Bronchial epithelial cell (primary cell): ENCODE measurements around the gene UGT1A9. TPM values are rescaled to one million over a fixed set of nuclear protein-coding genes. Genes with fewer than 3 reads are reported as not detected.

Experiments used
- DNase-seq: peaks from one replicate; pipeline ENCODE4 v3.0.0-alpha.2; 2010; ENCODE audit warnings: low read depth
- FAIRE-seq: peaks from 2 replicates; lab custom pipeline; 2011; peaks lifted over from hg19 to GRCh38; lab: Jason Lieb, UNC
- H3K27me3 ChIP-seq: 2 replicates; pipeline ENCODE4 v1.5.1; 2011; ENCODE audit warnings: low read length; ENCODE audit not compliant: control insufficient read depth, insufficient read depth
- H3K36me3 ChIP-seq: 2 replicates; pipeline ENCODE4 v1.5.1; 2011; ENCODE audit warnings: low read length; ENCODE audit not compliant: control insufficient read depth, insufficient read depth
- H3K4me3 ChIP-seq: 2 replicates; pipeline ENCODE4 v1.5.1; 2011; ENCODE audit warnings: mild to moderate bottlenecking, low read depth, low read length, control low read depth
- total RNA-seq: library from RNA; depleted of rRNA; stranded (reverse); fragments of >200 nt; gene quantifications from 2 replicates; pipeline ENCODE4 v1.2.1, GENCODE V29; 2014
- TF ChIP-seq, protein P1 (sequence below): IDR thresholded peaks from 2 replicates; pipeline ENCODE4 v1.5.1; 2011; ENCODE audit warnings: mild to moderate bottlenecking, moderate library complexity, low read length, control low read depth, inconsistent platforms; ENCODE audit not compliant: insufficient read depth, severe bottlenecking

The UGT1A9 gene
- total RNA-seq, 1 donor from 2014 or later: 0.26 TPM

DNA sequence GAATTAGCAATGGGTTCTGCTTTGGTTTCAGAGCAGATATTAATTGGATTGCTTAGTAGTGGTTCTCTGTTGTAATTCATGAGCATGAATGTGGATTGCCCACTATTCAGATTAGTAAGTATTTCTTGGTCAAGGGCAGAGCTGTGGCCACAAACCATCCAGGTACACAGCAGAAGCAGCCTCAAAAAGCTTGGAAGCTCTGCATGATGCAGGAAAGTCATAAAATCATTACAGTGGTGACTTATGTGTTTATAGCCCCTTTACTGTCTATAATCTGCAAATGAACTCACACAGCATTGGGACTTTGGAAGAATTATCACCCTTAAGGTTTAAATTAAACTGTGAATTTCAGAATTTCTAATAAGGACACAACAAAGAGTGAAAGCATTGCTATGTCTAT, 86.4 kb downstream of the UGT1A9 start:
- H3K4me3 ChIP-seq: no peak overlapping the region
- peaks cover 5% of the 10 kb centered on the region for H3K36me3 ChIP-seq
- FAIRE-seq: no peak
- TF ChIP-seq, protein P1, sequence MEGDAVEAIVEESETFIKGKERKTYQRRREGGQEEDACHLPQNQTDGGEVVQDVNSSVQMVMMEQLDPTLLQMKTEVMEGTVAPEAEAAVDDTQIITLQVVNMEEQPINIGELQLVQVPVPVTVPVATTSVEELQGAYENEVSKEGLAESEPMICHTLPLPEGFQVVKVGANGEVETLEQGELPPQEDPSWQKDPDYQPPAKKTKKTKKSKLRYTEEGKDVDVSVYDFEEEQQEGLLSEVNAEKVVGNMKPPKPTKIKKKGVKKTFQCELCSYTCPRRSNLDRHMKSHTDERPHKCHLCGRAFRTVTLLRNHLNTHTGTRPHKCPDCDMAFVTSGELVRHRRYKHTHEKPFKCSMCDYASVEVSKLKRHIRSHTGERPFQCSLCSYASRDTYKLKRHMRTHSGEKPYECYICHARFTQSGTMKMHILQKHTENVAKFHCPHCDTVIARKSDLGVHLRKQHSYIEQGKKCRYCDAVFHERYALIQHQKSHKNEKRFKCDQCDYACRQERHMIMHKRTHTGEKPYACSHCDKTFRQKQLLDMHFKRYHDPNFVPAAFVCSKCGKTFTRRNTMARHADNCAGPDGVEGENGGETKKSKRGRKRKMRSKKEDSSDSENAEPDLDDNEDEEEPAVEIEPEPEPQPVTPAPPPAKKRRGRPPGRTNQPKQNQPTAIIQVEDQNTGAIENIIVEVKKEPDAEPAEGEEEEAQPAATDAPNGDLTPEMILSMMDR: no peak
- DNase-seq: no peak
- H3K27me3 ChIP-seq: no peaks in the 10 kb centered on the region

DNA sequence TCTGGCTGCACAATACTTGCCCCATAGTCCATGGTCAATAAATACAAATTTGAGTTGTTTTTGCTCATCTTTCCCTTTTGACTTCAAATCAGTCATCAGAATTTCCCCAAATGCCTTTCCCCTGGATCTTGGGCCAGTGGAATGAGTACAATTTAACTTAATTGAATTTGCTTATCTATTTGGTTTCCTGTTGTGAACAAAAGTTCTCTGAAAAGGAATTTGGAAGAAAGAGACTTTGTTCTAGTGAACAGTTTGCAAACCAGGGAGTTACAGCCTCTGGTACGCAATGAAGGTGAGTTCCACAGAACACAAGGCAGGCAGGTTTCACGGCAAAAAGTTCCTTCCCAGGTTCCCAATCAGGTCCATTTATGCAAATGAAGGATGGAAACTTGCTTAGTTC, 87.2 kb downstream of the UGT1A9 start:
- TF ChIP-seq, protein P1: no peak
- no peaks in the 10 kb centered on the region for H3K27me3 ChIP-seq
- peaks cover 5% of the 10 kb centered on the region for H3K36me3 ChIP-seq
- FAIRE-seq (no peak), DNase-seq (no peak)
- no peak overlapping the region for H3K4me3 ChIP-seq

DNA sequence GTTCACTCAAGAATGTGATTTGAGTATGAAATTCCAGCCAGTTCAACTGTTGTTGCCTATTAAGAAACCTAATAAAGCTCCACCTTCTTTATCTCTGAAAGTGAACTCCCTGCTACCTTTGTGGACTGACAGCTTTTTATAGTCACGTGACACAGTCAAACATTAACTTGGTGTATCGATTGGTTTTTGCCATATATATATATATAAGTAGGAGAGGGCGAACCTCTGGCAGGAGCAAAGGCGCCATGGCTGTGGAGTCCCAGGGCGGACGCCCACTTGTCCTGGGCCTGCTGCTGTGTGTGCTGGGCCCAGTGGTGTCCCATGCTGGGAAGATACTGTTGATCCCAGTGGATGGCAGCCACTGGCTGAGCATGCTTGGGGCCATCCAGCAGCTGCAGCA, 88.3 kb downstream of the UGT1A9 start, which contains the start of gene UGT1A1:
TSS of gene UGT1A1 (plus strand) at position 228 of the 400 bp plus-strand sequence. CDS start at position 246, 18 bp downstream.
- no peak for DNase-seq
- H3K27me3 ChIP-seq: no peaks in the 10 kb centered on the region
- peaks cover 6% of the 10 kb centered on the region for H3K36me3 ChIP-seq
- TF ChIP-seq, protein P1: no peak
- FAIRE-seq: no peak
- no peak within 1 kb of the TSS for H3K4me3 ChIP-seq

DNA sequence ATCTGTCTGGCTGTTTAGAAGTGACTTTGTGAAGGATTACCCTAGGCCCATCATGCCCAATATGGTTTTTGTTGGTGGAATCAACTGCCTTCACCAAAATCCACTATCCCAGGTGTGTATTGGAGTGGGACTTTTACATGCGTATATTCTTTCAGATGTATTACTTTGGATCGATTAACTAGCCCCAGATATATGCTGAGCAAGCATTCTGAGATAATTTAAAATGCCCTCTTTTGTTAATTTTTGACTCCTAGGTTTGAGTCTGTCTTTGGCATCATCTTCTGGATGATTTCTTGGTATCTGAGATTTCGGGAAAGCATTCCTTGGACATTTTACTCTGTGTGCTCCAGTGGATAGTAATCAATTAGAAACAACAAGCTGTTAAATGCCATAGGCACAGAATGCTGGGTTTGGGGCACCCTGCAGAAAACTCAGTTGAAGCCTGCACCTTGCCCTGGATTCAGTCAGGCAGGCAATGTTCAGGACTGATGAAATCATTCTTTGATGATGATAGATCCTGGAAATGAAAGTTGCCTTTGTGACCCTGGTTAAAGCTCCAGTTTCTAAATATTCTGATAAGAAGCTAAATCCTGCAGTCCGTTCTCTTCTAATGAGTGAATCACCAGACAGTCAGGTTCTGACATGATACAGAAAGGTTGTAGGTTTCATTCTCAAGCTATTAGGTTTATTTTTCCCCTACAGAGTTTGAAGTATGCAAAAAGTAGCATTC, 89.5 kb downstream of the UGT1A9 start:
- TF ChIP-seq, protein P1: no peak
- FAIRE-seq (peak; percentile 7), DNase-seq (peak; percentile 91)
- Histone ChIP-seq H3K36me3 (peaks cover 4% of the 10 kb centered on the region), H3K4me3 (no peak overlapping the region), H3K27me3 (no peaks in the 10 kb centered on the region)

DNA sequence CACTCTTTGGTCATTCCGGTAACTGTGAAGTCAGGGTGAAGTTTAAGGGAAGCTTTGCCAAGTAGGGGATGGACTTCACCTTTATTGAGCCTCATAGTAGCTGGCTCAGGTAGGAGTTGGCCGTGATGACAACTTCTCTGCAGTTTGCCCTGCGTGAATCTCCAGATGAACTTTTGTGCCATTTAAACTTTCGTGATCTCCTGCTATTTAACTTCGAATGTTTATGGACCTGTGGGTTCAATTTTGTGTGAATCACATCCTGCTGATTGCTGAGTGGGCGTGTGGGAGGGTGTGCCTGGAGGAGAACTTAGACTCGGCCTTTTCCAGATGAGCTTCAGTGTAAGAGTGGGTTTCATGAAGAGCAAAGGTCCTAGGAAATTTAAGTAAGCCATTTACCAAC, 92.6 kb downstream of the UGT1A9 start:
- H3K27me3 ChIP-seq: no peaks in the 10 kb centered on the region
- peak; percentile 68 for DNase-seq
- H3K36me3 ChIP-seq: peaks cover 4% of the 10 kb centered on the region
- peak; percentile 76 for FAIRE-seq
- no peak overlapping the region for H3K4me3 ChIP-seq
- TF ChIP-seq, protein P1: no peak
